K562 (cell line): ENCODE results near the gene MYO1E.

ENCODE experiments used
- TF ChIP-seq, protein P1 (sequence below), 3 experiments: IDR thresholded peaks in 2 of 3; conservative IDR thresholded peaks in 1 of 3; 2 replicates each; pipeline ENCODE4 v1.5.1; 2011 to 2012; ENCODE audit warnings: low read length in 3 of 3, mild to moderate bottlenecking in 3 of 3, control low read depth in 2 of 3, improper control_type of control experiment in 1 of 3, inconsistent platforms in 1 of 3, low read depth in 1 of 3, mixed read lengths in 1 of 3, moderate library complexity in 1 of 3; ENCODE audit not compliant: insufficient read depth in 2 of 3
- TF ChIP-seq, protein P2 (sequence below): fragments of 450-650 bp; formaldehyde crosslinking; IDR thresholded peaks from 2 replicates; pipeline ENCODE4 v1.4.0; 2020; ENCODE audit warnings: mild to moderate bottlenecking, moderate library complexity
- TF ChIP-seq, protein P3 (sequence below): sonication (generic); formaldehyde crosslinking; IDR thresholded peaks from 2 replicates; pipeline ENCODE4 v1.8.1; 2023; ENCODE audit warnings: mild to moderate bottlenecking, missing genetic modification reagents
- TF ChIP-seq, protein P4 (sequence below): fragments of 450-650 bp; conservative IDR thresholded peaks from 2 replicates; pipeline ENCODE4 v1.6.1; 2016; ENCODE audit warnings: missing genetic modification characterization, low read depth, mild to moderate bottlenecking, missing compliant biosample characterization, moderate library complexity
- TF ChIP-seq, protein P5 (sequence below), 3 experiments: fragments of 200-800 bp in 1 of 3; fragments of 250-450 bp in 1 of 3; fragments of 450-650 bp in 1 of 3; sonication (Bioruptor Pico) in 1 of 3; sonication (Bioruptor generic) in 1 of 3; formaldehyde crosslinking in 1 of 3; IDR thresholded peaks; 2 replicates each; pipeline versions ENCODE4 v1.6.1 to v1.8.0; 2016 to 2022; ENCODE audit warnings: mild to moderate bottlenecking in 2 of 3, missing genetic modification characterization in 2 of 3, missing compliant biosample characterization in 1 of 3, moderate library complexity in 1 of 3

DNA sequence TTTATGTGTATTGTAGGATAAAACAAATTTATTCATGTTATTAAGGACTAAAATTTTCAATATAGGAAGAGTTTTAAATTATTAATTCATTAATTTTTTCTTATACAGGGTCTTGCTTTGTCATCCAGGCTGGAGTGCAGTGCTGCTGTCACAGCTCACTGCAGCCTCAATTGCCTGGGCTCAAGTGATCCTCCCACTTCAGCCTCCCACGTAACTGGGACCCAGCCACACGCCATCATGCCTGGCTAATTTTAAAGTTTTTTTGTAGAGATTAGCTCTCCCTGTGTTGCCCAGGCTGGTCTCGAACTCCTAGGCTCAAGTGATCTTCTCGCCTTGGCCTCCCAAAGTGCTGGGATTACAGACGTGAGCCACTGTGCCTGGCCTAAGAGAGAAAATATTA, 253.0 kb downstream of the MYO1E start:
- TF ChIP-seq, protein P1, sequence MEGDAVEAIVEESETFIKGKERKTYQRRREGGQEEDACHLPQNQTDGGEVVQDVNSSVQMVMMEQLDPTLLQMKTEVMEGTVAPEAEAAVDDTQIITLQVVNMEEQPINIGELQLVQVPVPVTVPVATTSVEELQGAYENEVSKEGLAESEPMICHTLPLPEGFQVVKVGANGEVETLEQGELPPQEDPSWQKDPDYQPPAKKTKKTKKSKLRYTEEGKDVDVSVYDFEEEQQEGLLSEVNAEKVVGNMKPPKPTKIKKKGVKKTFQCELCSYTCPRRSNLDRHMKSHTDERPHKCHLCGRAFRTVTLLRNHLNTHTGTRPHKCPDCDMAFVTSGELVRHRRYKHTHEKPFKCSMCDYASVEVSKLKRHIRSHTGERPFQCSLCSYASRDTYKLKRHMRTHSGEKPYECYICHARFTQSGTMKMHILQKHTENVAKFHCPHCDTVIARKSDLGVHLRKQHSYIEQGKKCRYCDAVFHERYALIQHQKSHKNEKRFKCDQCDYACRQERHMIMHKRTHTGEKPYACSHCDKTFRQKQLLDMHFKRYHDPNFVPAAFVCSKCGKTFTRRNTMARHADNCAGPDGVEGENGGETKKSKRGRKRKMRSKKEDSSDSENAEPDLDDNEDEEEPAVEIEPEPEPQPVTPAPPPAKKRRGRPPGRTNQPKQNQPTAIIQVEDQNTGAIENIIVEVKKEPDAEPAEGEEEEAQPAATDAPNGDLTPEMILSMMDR (IDR thresholded peaks at IDR 0.05 in 2 of 3, conservative IDR thresholded peaks at IDR 0.05 in 1 of 3; ENCODE audit: insufficient read depth in 2 of 3, low read depth in 1 of 3, low read length in 3 of 3) = no peak
- TF ChIP-seq, protein P2, sequence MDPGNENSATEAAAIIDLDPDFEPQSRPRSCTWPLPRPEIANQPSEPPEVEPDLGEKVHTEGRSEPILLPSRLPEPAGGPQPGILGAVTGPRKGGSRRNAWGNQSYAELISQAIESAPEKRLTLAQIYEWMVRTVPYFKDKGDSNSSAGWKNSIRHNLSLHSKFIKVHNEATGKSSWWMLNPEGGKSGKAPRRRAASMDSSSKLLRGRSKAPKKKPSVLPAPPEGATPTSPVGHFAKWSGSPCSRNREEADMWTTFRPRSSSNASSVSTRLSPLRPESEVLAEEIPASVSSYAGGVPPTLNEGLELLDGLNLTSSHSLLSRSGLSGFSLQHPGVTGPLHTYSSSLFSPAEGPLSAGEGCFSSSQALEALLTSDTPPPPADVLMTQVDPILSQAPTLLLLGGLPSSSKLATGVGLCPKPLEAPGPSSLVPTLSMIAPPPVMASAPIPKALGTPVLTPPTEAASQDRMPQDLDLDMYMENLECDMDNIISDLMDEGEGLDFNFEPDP (CRISPR knock-in tag) = no peak
- TF ChIP-seq, protein P3, sequence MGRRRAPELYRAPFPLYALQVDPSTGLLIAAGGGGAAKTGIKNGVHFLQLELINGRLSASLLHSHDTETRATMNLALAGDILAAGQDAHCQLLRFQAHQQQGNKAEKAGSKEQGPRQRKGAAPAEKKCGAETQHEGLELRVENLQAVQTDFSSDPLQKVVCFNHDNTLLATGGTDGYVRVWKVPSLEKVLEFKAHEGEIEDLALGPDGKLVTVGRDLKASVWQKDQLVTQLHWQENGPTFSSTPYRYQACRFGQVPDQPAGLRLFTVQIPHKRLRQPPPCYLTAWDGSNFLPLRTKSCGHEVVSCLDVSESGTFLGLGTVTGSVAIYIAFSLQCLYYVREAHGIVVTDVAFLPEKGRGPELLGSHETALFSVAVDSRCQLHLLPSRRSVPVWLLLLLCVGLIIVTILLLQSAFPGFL (CRISPR knock-in tag) = no peak
- TF ChIP-seq, protein P4, sequence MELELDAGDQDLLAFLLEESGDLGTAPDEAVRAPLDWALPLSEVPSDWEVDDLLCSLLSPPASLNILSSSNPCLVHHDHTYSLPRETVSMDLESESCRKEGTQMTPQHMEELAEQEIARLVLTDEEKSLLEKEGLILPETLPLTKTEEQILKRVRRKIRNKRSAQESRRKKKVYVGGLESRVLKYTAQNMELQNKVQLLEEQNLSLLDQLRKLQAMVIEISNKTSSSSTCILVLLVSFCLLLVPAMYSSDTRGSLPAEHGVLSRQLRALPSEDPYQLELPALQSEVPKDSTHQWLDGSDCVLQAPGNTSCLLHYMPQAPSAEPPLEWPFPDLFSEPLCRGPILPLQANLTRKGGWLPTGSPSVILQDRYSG (tag) = no peak
- TF ChIP-seq, protein P5, sequence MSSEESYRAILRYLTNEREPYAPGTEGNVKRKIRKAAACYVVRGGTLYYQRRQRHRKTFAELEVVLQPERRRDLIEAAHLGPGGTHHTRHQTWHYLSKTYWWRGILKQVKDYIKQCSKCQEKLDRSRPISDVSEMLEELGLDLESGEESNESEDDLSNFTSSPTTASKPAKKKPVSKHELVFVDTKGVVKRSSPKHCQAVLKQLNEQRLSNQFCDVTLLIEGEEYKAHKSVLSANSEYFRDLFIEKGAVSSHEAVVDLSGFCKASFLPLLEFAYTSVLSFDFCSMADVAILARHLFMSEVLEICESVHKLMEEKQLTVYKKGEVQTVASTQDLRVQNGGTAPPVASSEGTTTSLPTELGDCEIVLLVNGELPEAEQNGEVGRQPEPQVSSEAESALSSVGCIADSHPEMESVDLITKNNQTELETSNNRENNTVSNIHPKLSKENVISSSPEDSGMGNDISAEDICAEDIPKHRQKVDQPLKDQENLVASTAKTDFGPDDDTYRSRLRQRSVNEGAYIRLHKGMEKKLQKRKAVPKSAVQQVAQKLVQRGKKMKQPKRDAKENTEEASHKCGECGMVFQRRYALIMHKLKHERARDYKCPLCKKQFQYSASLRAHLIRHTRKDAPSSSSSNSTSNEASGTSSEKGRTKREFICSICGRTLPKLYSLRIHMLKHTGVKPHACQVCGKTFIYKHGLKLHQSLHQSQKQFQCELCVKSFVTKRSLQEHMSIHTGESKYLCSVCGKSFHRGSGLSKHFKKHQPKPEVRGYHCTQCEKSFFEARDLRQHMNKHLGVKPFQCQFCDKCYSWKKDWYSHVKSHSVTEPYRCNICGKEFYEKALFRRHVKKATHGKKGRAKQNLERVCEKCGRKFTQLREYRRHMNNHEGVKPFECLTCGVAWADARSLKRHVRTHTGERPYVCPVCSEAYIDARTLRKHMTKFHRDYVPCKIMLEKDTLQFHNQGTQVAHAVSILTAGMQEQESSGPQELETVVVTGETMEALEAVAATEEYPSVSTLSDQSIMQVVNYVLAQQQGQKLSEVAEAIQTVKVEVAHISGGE (CRISPR knock-in tag; IDR thresholded peaks at IDR 0.05) = no peak
